ENCODE results near the gene IL17B. TPM values are rescaled to one million over a fixed set of nuclear protein-coding genes. Genes with fewer than 3 reads are reported as not detected.

IL17B gene
- total and polyA plus RNA-seq, 2 of the 13 experiments (the other 11 are each of a cell fraction or from before 2014, with no cell fraction given) = 0.29 to 2.6 TPM

GRCh38 chr5:149345147-149345891 is 33.8 kb downstream of the IL17B start, which contains the start of gene GRPEL2 (continued):
- TF ChIP-seq GABPA (IDR thresholded peaks at IDR 0.05; ENCODE audit: low read depth, low read length) (peak; percentile 95), GABPA (CRISPR knock-in tag; IDR thresholded peaks at IDR 0.05; ENCODE audit: low read depth) (peak; percentile 99), NAIF1 (CRISPR knock-in tag; IDR thresholded peaks at IDR 0.05; ENCODE audit: borderline replicate concordance) (peak; percentile 51; the same call in 1 of the 2 replicates), KLF13 (CRISPR knock-in tag; IDR thresholded peaks at IDR 0.05) (no peak), NFRKB (IDR thresholded peaks at IDR 0.05) (no peak), IKZF5 (CRISPR knock-in tag; IDR thresholded peaks at IDR 0.05) (peak; percentile 84), NCOA2 (CRISPR knock-in tag; IDR thresholded peaks at IDR 0.05) (peak; percentile 54), ZNF83 (CRISPR knock-in tag; IDR thresholded peaks at IDR 0.05; ENCODE audit: borderline replicate concordance) (no peak), ZNF10 (CRISPR knock-in tag; IDR thresholded peaks at IDR 0.05; ENCODE audit: borderline replicate concordance, low read depth) (no peak), ZNF234 (CRISPR knock-in tag; conservative IDR thresholded peaks at IDR 0.05) (no peak), ZNF629 (CRISPR knock-in tag; conservative IDR thresholded peaks at IDR 0.05) (peak; percentile 100), DBP (CRISPR knock-in tag; IDR thresholded peaks at IDR 0.05; ENCODE audit: not compliant biosample characterization) (no peak), TBX2 (CRISPR knock-in tag; IDR thresholded peaks at IDR 0.05; ENCODE audit: borderline replicate concordance) (peak; percentile 56), SMARCC2 (IDR thresholded peaks at IDR 0.05) (no peak), ZNF17 (CRISPR knock-in tag; IDR thresholded peaks at IDR 0.05) (no peak), ZNF780A (CRISPR knock-in tag; IDR thresholded peaks at IDR 0.05) (no peak; the same call in 1 of the 2 replicates), SUZ12 (IDR thresholded peaks at IDR 0.05; ENCODE audit: low read depth, low read length) (no peak), ZBTB38 (CRISPR knock-in tag; IDR thresholded peaks at IDR 0.05) (peak; percentile 77), ZNF44 (CRISPR knock-in tag; IDR thresholded peaks at IDR 0.05) (peak; percentile 90; the same call in 1 of the 2 replicates), STAT6 (CRISPR knock-in tag; IDR thresholded peaks at IDR 0.05; ENCODE audit: borderline replicate concordance) (peak; percentile 88; the same call in 1 of the 2 replicates), ZNF160 (CRISPR knock-in tag; IDR thresholded peaks at IDR 0.05) (peak; percentile 21; the same call in 1 of the 2 replicates), PPARG (CRISPR knock-in tag; conservative IDR thresholded peaks at IDR 0.05) (peak; percentile 47; the same call in 1 of the 2 replicates), ATAD3A (CRISPR knock-in tag; IDR thresholded peaks at IDR 0.05) (0 out of 2 replicates have a peak, but pooled peaks have one; percentile 18), ZNF598 (CRISPR knock-in tag; IDR thresholded peaks at IDR 0.05; ENCODE audit: borderline replicate concordance) (peak; percentile 69), YY1 (IDR thresholded peaks at IDR 0.05; ENCODE audit: insufficient read depth, insufficient replicate concordance, low read depth, low read length) (peak; percentile 92), ZFP90 (CRISPR knock-in tag; IDR thresholded peaks at IDR 0.05; ENCODE audit: borderline replicate concordance) (peak; percentile 88; the same call in 1 of the 2 replicates), ZNF232 (CRISPR knock-in tag; IDR thresholded peaks at IDR 0.05; ENCODE audit: borderline replicate concordance) (peak; percentile 72; the same call in 1 of the 2 replicates), POGZ (CRISPR knock-in tag; IDR thresholded peaks at IDR 0.05) (peak; percentile 60; the same call in 1 of the 2 replicates)
